ENCODE measurements around the gene CLK3. TPM values are rescaled to one million over a fixed set of nuclear protein-coding genes. Genes with fewer than 3 reads are reported as not detected.
A peak's percentile ranks its signal among the peaks of the same experiment; 100 is the strongest.

Gene CLK3
- total and polyA plus RNA-seq, 2 of the 8 experiments (the other 6 are each of a cell fraction or from before 2014, with no cell fraction given), result 43.5 to 67.3 TPM

GRCh38 chr15:74621936-74622335, 6.3 kb downstream of the CLK3 start:
- Histone ChIP-seq H3K9me3 (ENCODE audit: insufficient read depth in 2 of 2, low read depth in 1 of 2, low read length in 1 of 2) (no peaks in the 10 kb centered on the region), H2BK12ac (ENCODE audit: low read depth, low read length) (no peak overlapping the region), H3K27ac (ENCODE audit: low read depth, low read length) (no peak overlapping the region), H3K4me3 (ENCODE audit: extremely low read depth in 1 of 4, insufficient read depth in 2 of 4, low read depth in 3 of 4, low read length in 4 of 4) (no peak overlapping the region), H3K4me2 (ENCODE audit: insufficient read depth in 1 of 2, low read depth in 2 of 2, low read length in 2 of 2) (no peak overlapping the region), H2BK120ac (replicated peaks; ENCODE audit: low read depth, low read length) (no peak overlapping the region), H3K4ac (replicated peaks; ENCODE audit: insufficient read length, low read depth, low read length) (no peak overlapping the region), H3K14ac (ENCODE audit: insufficient read length) (no peak overlapping the region), H3K9ac (replicated peaks in 1 of 4; ENCODE audit: extremely low read depth in 1 of 4, low read depth in 3 of 4, low read length in 3 of 4) (no peak overlapping the region), H3K23ac (ENCODE audit: insufficient read length) (no peak overlapping the region), H3K79me2 (ENCODE audit: control insufficient read depth in 1 of 2, insufficient read depth in 2 of 2, low read length in 2 of 2) (peaks cover 7 to 34% of the 10 kb centered on the region in 2 experiments), H2BK20ac (ENCODE audit: low read length) (no peak overlapping the region), H2AK5ac (ENCODE audit: low read depth, low read length) (no peak overlapping the region), H3K27me3 (replicated peaks in 1 of 4; ENCODE audit: control insufficient read depth in 3 of 4, extremely low read depth in 1 of 4, insufficient read depth in 3 of 4, low read length in 3 of 4) (no peaks in the 10 kb centered on the region), H3K23me2 (ENCODE audit: low read depth, low read length) (no peaks in the 10 kb centered on the region), H3K4me1 (replicated peaks in 1 of 4; ENCODE audit: control insufficient read depth in 3 of 4, insufficient read depth in 4 of 4, low read length in 3 of 4) (no peaks in the 10 kb centered on the region; a peak in 1 of 7 replicates), H3K36me3 (ENCODE audit: control insufficient read depth in 2 of 4, insufficient read depth in 4 of 4, low read length in 3 of 4) (peaks cover 40 to 56% (median 49%) of the 10 kb centered on the region in 4 experiments), H3K18ac (ENCODE audit: extremely low read depth, low read length) (no peak overlapping the region), H4K91ac (replicated peaks; ENCODE audit: insufficient read length, low read length) (no peak overlapping the region), H3K79me1 (ENCODE audit: low read depth, low read length) (peaks cover 13% of the 10 kb centered on the region), H3K56ac (replicated peaks; ENCODE audit: insufficient read length, low read depth, low read length) (no peak overlapping the region), H2BK5ac (ENCODE audit: low read depth, low read length) (no peak overlapping the region), H4K5ac (ENCODE audit: insufficient read length, low read depth, low read length) (no peak overlapping the region), H4K8ac (ENCODE audit: extremely low read depth, insufficient read depth, low read length) (no peak overlapping the region; the same call in 1 of the 2 replicates), H2AFZ (ENCODE audit: low read length) (no peak overlapping the region), H4K20me1 (replicated peaks in 1 of 2; ENCODE audit: control insufficient read depth in 1 of 2, insufficient read depth in 2 of 2, low read length in 2 of 2) (peaks cover 20 to 63% of the 10 kb centered on the region in 2 experiments), H2BK15ac (ENCODE audit: low read length) (no peak overlapping the region)
- peak; percentile 62 for FAIRE-seq
- POLR2A ChIA-PET (ENCODE audit: partially characterized antibody), result interaction anchor here (1.0 to 2.9 kb wide), 4 partner anchors 9 to 160 kb away, joined by 3 to 9 read pairs (median 6); no protein-coding TSS in a partner anchor
- CTCF ChIA-PET (ENCODE audit: partially characterized antibody), result interaction anchor here (0.7 to 37.5 kb wide), 24 partner anchors 10 to 346 kb away, joined by 3 to 1439 read pairs (median 4); partner anchors contain the start of genes CSK and CYP1A2
- TF ChIP-seq, protein P1, sequence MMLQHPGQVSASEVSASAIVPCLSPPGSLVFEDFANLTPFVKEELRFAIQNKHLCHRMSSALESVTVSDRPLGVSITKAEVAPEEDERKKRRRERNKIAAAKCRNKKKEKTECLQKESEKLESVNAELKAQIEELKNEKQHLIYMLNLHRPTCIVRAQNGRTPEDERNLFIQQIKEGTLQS (IDR thresholded peaks at IDR 0.05; ENCODE audit: insufficient read depth, low read depth, low read length), result no peak
- TF ChIP-seq FOSL1 (IDR thresholded peaks at IDR 0.05; ENCODE audit: insufficient read depth, low read depth, low read length) (no peak), CHD2 (IDR thresholded peaks at IDR 0.05; ENCODE audit: low read length) (peak; percentile 72), SAP30 (IDR thresholded peaks at IDR 0.05; ENCODE audit: insufficient read depth, insufficient replicate concordance, low read length) (no peak), MAFK (IDR thresholded peaks at IDR 0.05; ENCODE audit: low read depth, low read length) (no peak), SRF (IDR thresholded peaks at IDR 0.05; ENCODE audit: low read depth, low read length) (no peak), CBX5 (IDR thresholded peaks at IDR 0.05; ENCODE audit: low read depth, low read length) (no peak), SP2 (IDR thresholded peaks at IDR 0.05; ENCODE audit: low read length) (peak; percentile 38; the same call in 1 of the 2 replicates), YY1 (IDR thresholded peaks at IDR 0.05; ENCODE audit: low read depth, low read length) (no peak), SP1 (IDR thresholded peaks at IDR 0.05; ENCODE audit: low read depth, low read length) (peak; percentile 82; the same call in 1 of the 2 replicates)
- DNase-seq (ENCODE audit: low read depth in 1 of 2, low spot score in 2 of 2), result peak in 1 of 2 experiments; percentile 86
- 89% methylated on average over 21 of the region's 21 CpGs; no CpG with 5 or more reads in 1 of the 2 experiments for WGBS, 2 experiments (ENCODE audit: extremely low coverage in 1 of 2, insufficient coverage in 1 of 2, insufficient read length in 1 of 2, insufficient replicate concordance in 2 of 2, low coverage in 1 of 2, low lambda C conversion rate in 2 of 2, missing lambda C conversion rate in 1 of 2)

Data from H1 (cell line).